ENCODE measurements around the gene TNNC1. TPM values are rescaled to one million over a fixed set of nuclear protein-coding genes. Genes with fewer than 3 reads are reported as not detected.

Gene TNNC1
- total RNA-seq, 1 donor from 2014 or later, result 4.0 TPM

DNA sequence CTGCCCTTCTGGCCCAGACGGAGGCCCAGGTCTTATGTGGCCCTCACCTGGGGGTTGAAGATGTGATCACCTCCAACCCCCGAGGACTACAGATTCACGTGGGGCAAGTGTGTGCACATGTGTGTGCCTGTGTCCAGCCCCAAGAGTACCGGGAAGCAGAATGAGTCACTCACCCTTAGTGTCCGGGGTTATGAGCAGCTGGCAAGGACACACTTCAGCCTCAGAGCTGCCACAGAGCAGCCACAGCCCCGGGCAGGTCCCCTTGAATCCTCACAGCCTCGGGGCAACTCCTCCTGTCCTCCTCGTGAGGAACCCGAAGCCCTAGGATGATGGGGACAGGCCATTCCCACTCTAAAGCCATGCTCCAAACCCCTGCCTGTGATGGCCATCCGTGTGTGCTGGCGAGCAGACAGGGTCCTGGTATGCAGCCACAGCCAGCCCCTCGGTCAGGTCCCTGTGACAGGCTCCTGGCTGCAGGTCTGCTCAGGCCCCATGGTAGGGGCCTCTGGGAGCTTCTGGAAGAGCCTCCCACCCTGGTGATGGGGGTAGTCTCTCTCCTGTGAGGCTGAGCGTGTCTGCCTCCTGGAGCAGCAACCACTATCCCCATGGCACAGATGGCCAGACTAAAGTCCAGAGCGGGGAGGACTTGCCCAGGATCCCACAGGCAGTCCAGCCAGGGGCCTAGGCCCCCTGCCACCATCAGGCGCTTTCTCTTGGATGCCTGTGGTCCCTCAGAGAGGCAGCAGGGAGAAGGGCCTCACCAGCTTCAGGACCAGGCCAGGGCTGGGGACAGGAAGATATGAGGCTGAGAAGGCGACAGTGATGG is 42.1 kb upstream of the TNNC1 start:
- H3K36me3 Mint-ChIP-seq, result peaks cover 15% of the 10 kb centered on the region
- DNase-seq (ENCODE audit: low spot score in 2 of 2, unreplicated experiment in 2 of 2), result no peak
- H3K9me3 Mint-ChIP-seq, result no peaks in the 10 kb centered on the region
- no peak for TF ChIP-seq CTCF (IDR thresholded peaks at IDR 0.05; ENCODE audit: unreplicated experiment)
- H3K27ac Mint-ChIP-seq, result no peak overlapping the region
- H3K27me3 Mint-ChIP-seq (ENCODE audit: low read depth), result no peaks in the 10 kb centered on the region
- no peak overlapping the region for H3K4me3 Mint-ChIP-seq
- H3K4me1 Mint-ChIP-seq, result peaks cover 4% of the 10 kb centered on the region

- no peak for DNase-seq (ENCODE audit: low spot score in 2 of 2, unreplicated experiment in 2 of 2)
- peaks cover 4% of the 10 kb centered on the region for H3K4me1 Mint-ChIP-seq
- peaks cover 19% of the 10 kb centered on the region for H3K36me3 Mint-ChIP-seq
- no peaks in the 10 kb centered on the region for H3K27me3 Mint-ChIP-seq (ENCODE audit: low read depth)
- no peak within 1 kb of the TSS for H3K4me3 Mint-ChIP-seq
- no peaks in the 10 kb centered on the region for H3K9me3 Mint-ChIP-seq
- H3K27ac Mint-ChIP-seq, result peak within 1 kb of the TSS; percentile 80
- TF ChIP-seq CTCF (IDR thresholded peaks at IDR 0.05; ENCODE audit: unreplicated experiment), result no peak
These were observed 41.1 kb upstream of the TNNC1 start, which contains the start of gene STAB1 for GRCh38 chr3:52494886-52495495. STAB1 (plus strand) TSS chr3:52495338; CDS start chr3:52495414, 76 bp downstream.

DNA sequence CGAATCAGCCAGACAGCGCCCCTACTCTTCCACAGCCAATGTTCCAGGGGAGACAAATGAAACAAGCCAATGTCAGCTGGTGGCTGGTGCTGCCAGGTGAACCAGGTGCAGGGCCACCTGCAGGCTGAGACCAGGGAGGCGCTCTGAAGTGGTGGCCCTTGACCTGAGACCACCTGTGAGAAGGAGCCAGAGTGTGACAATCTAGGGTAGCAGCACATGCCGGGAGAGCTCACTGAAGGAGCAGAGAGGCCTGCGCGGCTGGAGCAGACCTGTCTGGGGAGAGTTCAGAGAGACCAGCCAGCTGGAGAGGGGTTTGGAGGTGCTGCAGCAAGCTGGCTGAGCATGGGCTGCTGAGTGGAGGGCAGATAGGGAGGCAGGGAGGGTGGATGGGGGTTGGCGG is 40.6 kb upstream of the TNNC1 start:
- Mint-ChIP-seq H3K27me3 (ENCODE audit: low read depth) (no peaks in the 10 kb centered on the region), H3K4me3 (no peak overlapping the region), H3K36me3 (peaks cover 19% of the 10 kb centered on the region), H3K27ac (peak overlapping the region; percentile 80), H3K4me1 (peaks cover 4% of the 10 kb centered on the region), H3K9me3 (no peaks in the 10 kb centered on the region)
- no peak for DNase-seq (ENCODE audit: low spot score in 2 of 2, unreplicated experiment in 2 of 2)
- TF ChIP-seq CTCF (IDR thresholded peaks at IDR 0.05; ENCODE audit: unreplicated experiment), result no peak

- H3K4me3 Mint-ChIP-seq, result no peak overlapping the region
- no peak overlapping the region for H3K27ac Mint-ChIP-seq
- no peaks in the 10 kb centered on the region for H3K9me3 Mint-ChIP-seq
- DNase-seq (ENCODE audit: low spot score in 2 of 2, unreplicated experiment in 2 of 2), result no peak
- H3K4me1 Mint-ChIP-seq, result peaks cover 4% of the 10 kb centered on the region
- H3K36me3 Mint-ChIP-seq, result peaks cover 19% of the 10 kb centered on the region
- H3K27me3 Mint-ChIP-seq (ENCODE audit: low read depth), result no peaks in the 10 kb centered on the region
- no peak for TF ChIP-seq CTCF (IDR thresholded peaks at IDR 0.05; ENCODE audit: unreplicated experiment)
These were observed 39.6 kb upstream of the TNNC1 start for GRCh38 chr3:52493232-52494017.

- no peak for TF ChIP-seq CTCF (IDR thresholded peaks at IDR 0.05; ENCODE audit: unreplicated experiment)
- H3K4me1 Mint-ChIP-seq, result peaks cover 4% of the 10 kb centered on the region
- H3K9me3 Mint-ChIP-seq, result no peaks in the 10 kb centered on the region
- no peaks in the 10 kb centered on the region for H3K27me3 Mint-ChIP-seq (ENCODE audit: low read depth)
- DNase-seq (ENCODE audit: low spot score in 2 of 2, unreplicated experiment in 2 of 2), result no peak
- H3K27ac Mint-ChIP-seq, result no peak overlapping the region
- H3K36me3 Mint-ChIP-seq, result peaks cover 28% of the 10 kb centered on the region
- no peak overlapping the region for H3K4me3 Mint-ChIP-seq
These were observed 38.2 kb upstream of the TNNC1 start for GRCh38 chr3:52492059-52492458.
